Activated gamma-delta T cell (primary cell): ENCODE measurements around the gene SNX25.
"Not testable (repeated sequence)": the region's sequence is repeated elsewhere in the genome, so short reads cannot be mapped to it uniquely, and the experiment has no call there.

ENCODE experiments used
- DNase-seq: peaks from one replicate; lab custom pipeline; 2025; lab: John Stamatoyannopoulos, UW

The SNX25 gene

GRCh38 chr4:185229021-185229818 lies 19.8 kb downstream of the SNX25 start:
- DNase-seq, result no peak

DNA sequence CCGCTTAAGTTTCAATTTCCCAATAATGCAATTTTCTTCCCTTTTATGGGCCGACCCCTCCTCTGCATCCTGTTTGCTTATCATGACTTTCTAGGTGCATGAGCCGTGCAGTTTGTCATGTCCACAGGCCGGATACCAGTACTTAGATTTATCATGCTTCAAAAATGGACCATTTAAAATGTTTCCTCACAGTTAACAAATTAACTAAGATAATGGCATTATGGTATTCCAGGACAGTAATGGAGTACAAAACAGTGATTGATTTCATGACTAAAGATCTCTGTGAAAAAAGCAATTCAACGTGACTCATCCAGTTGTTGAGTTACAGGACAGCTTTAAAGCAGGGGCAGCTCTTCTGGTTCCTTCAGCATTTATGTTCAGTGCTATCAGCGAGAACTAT lies 23.0 kb downstream of the SNX25 start:
- no peak for DNase-seq

DNA sequence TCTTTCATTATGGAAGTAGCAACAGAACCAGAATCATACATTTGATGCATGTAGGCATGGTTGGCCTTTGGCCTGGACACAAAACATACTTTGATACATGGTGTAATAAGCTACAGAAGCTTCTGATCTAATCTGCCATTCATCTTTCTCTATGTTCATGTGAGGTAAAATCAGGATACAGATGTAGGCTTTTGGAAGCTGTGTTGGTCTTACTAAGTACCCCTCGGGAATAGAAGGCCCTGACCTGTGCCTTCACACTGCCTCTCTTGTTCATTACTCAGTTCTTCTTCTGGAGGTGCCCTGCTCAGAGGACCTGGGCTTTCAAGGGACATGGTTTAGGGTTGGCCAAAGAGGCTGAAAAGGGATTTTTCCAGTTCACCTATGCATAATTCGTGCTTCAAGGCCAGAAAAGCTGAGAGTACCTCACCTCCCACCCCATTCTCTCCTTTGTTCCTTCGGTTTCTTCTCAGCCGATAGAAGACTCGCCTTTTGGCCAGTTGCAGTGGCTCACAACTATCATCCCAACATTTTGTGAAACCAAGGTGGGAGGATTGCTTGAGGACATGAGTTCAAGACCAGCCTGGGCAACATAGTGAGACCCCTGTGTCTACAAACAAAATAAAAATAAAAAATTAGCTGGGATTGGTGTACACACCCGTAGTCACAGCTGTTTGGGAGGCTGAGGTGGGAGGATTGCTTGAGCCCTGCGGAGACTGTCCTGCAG lies 25.9 kb downstream of the SNX25 start:
- DNase-seq, result no peak

GRCh38 chr4:185235843-185236503 lies 26.6 kb downstream of the SNX25 start:
- no peak for DNase-seq

GRCh38 chr4:185237175-185237574 lies 27.8 kb downstream of the SNX25 start:
- DNase-seq, result no peak

DNA sequence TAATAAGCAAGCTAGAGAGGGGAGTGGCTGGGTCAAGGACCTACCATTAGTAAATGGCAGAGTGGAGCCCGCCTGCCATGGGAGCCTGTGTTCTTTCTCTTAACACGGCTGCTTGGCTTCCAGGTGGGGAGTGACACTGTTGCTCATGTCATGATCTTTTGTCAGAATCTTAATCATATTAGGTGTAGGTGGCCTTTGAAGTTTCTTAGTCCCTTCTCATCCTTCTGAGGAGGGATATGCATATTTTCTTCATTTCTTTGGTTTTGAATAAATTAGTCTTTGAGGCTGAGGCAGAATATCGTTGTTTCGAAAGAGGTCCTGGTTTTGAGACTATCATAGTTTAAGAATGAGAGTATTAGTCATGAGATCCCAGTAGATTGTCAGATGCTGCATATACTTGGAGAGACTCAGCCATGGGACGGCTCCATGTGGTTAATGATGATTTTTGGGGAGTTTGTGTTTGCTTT lies 28.9 kb downstream of the SNX25 start:
- no peak for DNase-seq

DNA sequence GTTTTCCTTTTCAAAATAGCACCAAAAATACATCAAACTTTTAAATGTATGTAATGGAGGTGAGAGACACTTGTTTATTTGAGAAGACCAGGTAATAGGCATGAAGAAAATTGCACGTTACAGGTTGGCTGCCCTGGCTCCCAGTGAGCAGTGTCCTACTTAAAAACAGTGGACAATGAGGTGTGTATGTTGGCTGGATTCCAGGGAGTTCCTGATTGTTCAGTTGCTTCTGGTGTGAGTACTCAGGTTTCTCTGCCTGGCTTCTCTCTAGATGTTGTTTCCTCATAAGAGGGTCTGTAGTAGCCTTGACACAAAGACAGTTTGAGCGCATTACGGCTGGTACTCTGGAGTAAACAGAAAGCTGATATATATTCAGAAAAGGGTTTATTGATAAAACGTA lies 29.4 kb downstream of the SNX25 start:
- no peak for DNase-seq

- DNase-seq, result peak; percentile 8
Measured at GRCh38 chr4:185240486-185240885, 31.1 kb downstream of the SNX25 start.

DNA sequence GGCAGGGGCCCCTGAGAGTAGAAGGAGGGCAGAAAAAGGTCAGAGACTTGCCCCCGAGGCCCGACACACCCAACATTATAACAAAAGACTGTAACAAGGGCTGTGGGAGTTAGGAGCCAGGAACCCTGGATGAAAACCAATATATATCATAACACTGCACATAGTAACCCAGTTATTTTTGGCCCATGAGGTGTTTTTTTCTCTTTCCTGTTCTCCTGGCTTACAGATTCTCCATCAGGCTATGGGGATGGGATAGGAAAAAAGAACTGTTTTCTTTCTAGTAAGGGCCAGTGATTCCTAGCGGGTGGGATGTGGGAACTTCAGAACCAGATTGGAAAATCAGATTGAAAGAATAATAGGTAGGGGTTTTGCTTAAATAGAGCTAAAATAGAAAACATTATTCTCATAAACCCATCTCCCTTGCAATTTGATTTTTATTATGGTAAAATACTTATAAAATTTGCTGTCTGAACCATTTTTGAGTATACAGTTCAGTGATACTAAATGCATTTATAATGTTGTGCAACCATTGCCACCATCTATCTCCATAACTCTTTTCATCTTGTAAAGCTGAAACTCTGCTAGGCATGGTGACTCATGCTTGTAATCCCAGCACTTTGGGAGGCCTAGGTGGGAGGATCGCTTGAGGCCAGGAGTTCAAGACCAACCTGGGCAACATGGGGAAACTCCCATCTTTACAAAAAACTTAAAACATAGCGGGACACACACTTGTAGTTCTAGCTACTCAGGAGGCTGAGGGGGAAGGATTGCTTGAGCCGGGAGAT lies 33.5 kb downstream of the SNX25 start:
- DNase-seq, result no peak

GRCh38 chr4:185243879-185244278 lies 34.5 kb downstream of the SNX25 start:
- no peak for DNase-seq

DNA sequence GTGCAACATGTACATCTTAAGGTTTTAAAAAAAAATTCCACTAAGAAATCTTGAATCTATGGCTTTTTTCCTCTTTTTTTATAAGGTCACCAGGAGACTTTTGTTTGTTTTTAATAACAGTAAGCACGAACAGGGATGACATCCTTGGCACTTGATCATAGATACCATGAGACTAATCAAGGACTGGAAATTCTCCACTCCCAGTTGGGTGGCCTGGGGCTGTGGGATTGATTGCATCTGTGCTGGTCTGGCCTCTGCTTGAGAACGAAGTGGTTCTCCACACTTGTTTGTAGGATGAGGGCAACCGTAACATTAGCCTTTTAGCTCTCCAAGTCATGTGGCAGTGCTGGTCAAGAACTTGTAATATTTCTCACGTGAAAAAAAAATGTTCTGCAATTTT lies 35.4 kb downstream of the SNX25 start:
- no peak for DNase-seq

- DNase-seq, result no peak
Measured at GRCh38 chr4:185246453-185246852, 37.1 kb downstream of the SNX25 start.

- DNase-seq, result no peak
Measured at GRCh38 chr4:185247151-185247550, 37.8 kb downstream of the SNX25 start.

DNA sequence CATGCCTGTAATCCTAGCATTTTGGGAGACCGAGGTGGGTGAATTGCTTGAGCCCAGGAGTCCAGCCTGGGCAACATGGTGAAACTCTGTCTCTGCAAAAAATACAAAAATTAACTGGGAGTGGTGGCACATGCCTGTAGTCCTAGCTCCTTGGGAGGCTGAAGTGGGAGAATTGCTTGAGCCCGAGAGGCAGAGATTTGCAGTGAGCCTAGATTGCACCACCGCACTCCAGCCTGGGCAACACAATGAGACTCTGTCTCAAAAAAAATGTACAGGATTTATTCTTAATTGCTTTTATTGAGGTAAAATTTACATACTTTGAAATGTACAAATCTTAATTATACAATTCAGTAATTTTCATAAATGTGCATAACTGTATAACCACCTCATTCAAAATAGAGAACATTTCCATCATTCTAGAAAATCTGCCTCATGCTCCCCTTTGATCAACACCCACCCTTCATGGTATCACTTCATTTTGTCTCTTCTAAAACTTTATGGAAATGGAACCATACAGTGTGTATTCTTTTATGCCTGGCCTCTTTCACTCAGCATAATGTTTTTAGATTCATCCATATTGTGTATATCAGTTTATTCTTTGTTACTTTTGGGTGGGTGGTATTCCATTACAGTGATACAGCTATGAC lies 39.1 kb downstream of the SNX25 start:
- no peak for DNase-seq

DNA sequence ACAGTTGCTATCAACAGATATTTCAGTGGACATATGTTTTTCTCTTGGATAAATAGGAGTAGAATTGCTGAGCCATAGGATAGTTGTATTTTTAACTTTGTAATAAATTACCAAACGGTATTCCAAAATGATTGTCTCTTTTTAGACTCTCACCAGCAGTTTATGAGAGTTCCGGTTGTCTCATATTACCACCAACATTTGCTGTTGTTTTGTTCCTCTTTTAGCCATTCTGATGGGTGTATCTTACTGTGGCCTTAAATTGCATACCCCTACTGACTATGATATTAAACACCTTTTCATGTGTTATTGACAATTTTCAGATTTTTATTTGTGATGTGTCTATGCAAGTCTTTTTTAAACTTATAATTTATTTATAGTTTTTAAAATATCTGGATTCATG lies 39.7 kb downstream of the SNX25 start:
- no peak for DNase-seq

DNA sequence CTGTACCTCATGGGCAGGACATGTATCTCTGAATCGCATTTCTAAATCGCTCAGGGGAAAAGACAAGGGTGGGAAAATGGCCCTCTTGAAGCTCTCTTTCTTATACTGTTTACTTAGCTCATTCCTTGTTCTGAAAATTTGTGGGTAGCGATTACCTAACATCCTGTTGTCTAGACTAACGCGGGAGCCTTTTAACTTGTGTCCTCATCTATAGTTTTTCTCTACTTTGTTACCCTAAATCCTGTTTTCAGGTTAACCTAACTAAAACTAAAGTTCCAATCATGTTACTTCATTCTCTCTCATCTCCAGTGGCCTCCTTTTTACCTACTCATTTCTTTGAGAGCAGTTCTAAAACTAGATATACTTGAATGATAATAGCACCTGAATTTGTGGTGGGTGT lies 45.0 kb downstream of the SNX25 start:
- no peak for DNase-seq

DNA sequence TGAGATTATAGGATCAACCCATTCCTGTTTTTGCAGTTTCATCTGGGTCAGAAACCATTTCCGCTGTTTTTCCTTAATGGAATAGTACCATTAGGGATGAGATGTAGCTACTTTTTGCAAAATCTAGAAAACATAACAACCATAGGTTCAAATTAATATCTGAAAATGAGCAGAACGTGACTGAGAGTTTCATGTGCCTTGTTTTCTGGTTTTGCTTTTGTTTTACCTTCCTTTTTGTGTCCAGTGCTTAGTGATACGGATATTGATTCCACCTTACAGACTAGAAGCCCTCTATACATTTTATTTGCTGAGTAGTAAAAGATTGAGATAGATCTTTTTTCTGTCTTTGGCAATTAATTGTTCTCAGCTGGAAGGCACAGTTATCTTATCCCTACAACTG lies 46.5 kb downstream of the SNX25 start:
- no peak for DNase-seq

DNA sequence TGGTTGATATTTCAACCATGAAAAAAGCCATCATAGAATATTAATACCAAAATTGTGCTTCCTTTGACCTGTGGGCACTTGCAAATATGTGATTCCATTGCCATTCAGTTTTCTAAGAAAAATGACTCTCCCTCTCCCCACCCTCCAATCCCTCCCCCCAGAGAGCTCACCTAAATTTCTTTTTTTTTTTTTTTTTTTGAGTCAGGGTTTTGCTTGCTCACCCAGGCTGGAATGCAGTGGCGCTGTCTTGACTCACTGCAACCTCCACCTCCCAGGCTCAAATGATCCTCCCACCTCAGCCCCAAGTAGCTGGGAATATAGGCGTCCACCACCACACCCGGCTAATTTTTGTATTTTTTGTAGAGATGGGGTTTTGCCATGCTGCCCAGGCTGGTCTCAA lies 47.0 kb downstream of the SNX25 start:
- no peak for DNase-seq

GRCh38 chr4:185257086-185257485 lies 47.7 kb downstream of the SNX25 start:
- no peak for DNase-seq

DNA sequence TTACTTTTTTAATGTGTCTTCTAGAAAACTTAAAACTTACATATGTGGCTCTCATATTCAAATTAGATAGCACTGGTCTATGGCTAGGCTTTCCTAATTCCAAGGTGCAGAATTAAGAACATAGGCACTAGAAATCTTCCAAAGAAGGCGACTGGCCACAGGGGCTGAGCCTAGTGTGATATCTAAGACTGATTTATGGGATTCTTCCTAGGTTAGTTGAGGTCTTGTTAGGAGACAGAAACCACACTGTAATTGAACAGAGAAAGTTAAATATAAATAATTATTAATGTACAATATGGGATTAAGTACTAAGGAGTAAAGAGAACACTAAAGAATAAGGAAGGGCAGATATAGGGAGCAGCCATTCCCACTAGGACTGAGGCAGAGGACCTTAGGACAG lies 48.3 kb downstream of the SNX25 start:
- no peak for DNase-seq

- DNase-seq, result not testable (repeated sequence)
Measured at GRCh38 chr4:185258741-185259140, 49.3 kb downstream of the SNX25 start.

GRCh38 chr4:185259719-185260118 lies 50.3 kb downstream of the SNX25 start:
- no peak for DNase-seq
